Endodermal cell (in vitro differentiated cells): ENCODE measurements around the gene SPPL3. TPM values are rescaled to one million over a fixed set of nuclear protein-coding genes. Genes with fewer than 3 reads are reported as not detected.

Experiments
- DNase-seq: peaks from one replicate; pipeline ENCODE4 v3.0.0-alpha.2; 2017
- H3K27ac ChIP-seq: 2 replicates; pipeline ENCODE4 v1.5.1; 2013; ENCODE audit warnings: mild to moderate bottlenecking, low read depth, low read length, moderate library complexity
- H3K27me3 ChIP-seq: 2 replicates; pipeline ENCODE4 v1.6.1; 2013; ENCODE audit warnings: mild to moderate bottlenecking, low read length, moderate library complexity; ENCODE audit not compliant: insufficient read depth, control insufficient read depth, poor library complexity, severe bottlenecking
- H3K36me3 ChIP-seq: 2 replicates; pipeline ENCODE4 v1.7.0; 2013; ENCODE audit warnings: mild to moderate bottlenecking, low read length, moderate library complexity; ENCODE audit not compliant: control insufficient read depth, insufficient read depth
- H3K4me1 ChIP-seq: one replicate; pipeline ENCODE4 v1.7.0; 2013; ENCODE audit warnings: low read length; ENCODE audit not compliant: control insufficient read depth, insufficient read depth
- H3K4me3 ChIP-seq: 2 replicates; pipeline ENCODE4 v1.5.1; 2013; ENCODE audit warnings: mild to moderate bottlenecking, low read length, moderate library complexity
- H3K9ac ChIP-seq: 2 replicates; pipeline ENCODE4 v1.6.1; 2013; ENCODE audit warnings: mild to moderate bottlenecking, low read length, moderate library complexity; ENCODE audit not compliant: poor library complexity, severe bottlenecking; ENCODE audit errors: extremely low read depth
- H3K9me3 ChIP-seq: 2 replicates; pipeline ENCODE4 v1.6.1; 2013; ENCODE audit warnings: mild to moderate bottlenecking, low read length, moderate library complexity; ENCODE audit not compliant: control insufficient read depth
- H3K27ac Mint-ChIP-seq: 2 replicates; pipeline ENCODE4 v1.8.0; 2020; ENCODE audit warnings: mixed read lengths
- H3K27me3 Mint-ChIP-seq: 2 replicates; pipeline ENCODE4 v1.8.0; 2021; ENCODE audit warnings: mild to moderate bottlenecking, mixed read lengths; ENCODE audit not compliant: insufficient read depth
- H3K36me3 Mint-ChIP-seq: 2 replicates; pipeline ENCODE4 v1.8.0; 2020; ENCODE audit warnings: low read depth, mixed read lengths
- H3K4me1 Mint-ChIP-seq: 2 replicates; pipeline ENCODE4 v1.8.0; 2020; ENCODE audit warnings: mixed read lengths
- H3K4me3 Mint-ChIP-seq: 2 replicates; pipeline ENCODE4 v1.8.0; 2020; ENCODE audit warnings: mild to moderate bottlenecking, moderate library complexity, mixed read lengths
- H3K9me3 Mint-ChIP-seq: 2 replicates; pipeline ENCODE4 v1.8.0; 2020; ENCODE audit warnings: mild to moderate bottlenecking, mixed read lengths
- CTCF ChIP-seq: fragments of 200-600 bp; sonication (generic); conservative IDR thresholded peaks from 2 replicates; pipeline ENCODE4 v1.5.0; 2021; ENCODE audit warnings: antibody characterized with exemption, mild to moderate bottlenecking
- WGBS, 2 experiments: methylation state at CpG; one replicate each; pipeline versions ENCODE4 v1.1.5 to v1.1.7; 2013; ENCODE audit warnings: missing lambda C conversion rate in 2 of 2, mixed read lengths in 1 of 2; ENCODE audit not compliant: insufficient coverage in 1 of 2, insufficient read length in 1 of 2; 5-methylcytosine and 5-hydroxymethylcytosine counted together
- total RNA-seq, 2 donors: library from RNA; stranded (reverse); fragmentation: NEBNext Ultra II Directional in 1 of 2; extraction: Animal tissue kit (Norgen Biotek cat#: 25700) in 1 of 2; gene quantifications; 2 replicates in 1 of 2; 3 replicates in 1 of 2; pipeline ENCODE4 v1.2.1, GENCODE V29; 2021

Gene SPPL3
- total RNA-seq, 2 donors from 2014 or later = 41.1 to 46.8 TPM

- no peak overlapping the region for H3K4me3 ChIP-seq
- H3K27me3 ChIP-seq = no peaks in the 10 kb centered on the region
- Mint-ChIP-seq H3K9me3 (no peaks in the 10 kb centered on the region), H3K4me3 (no peak overlapping the region), H3K4me1 (no peaks in the 10 kb centered on the region), H3K27ac (no peak overlapping the region), H3K36me3 (no peaks in the 10 kb centered on the region), H3K27me3 (no peaks in the 10 kb centered on the region)
- no peak for TF ChIP-seq CTCF
- H3K27ac ChIP-seq = no peak overlapping the region
- WGBS, 2 experiments = 96 to 97% methylated on average over 6 to 7 of the region's 7 CpGs
- H3K9ac ChIP-seq = no peak overlapping the region
- DNase-seq = no peak
- no peaks in the 10 kb centered on the region for H3K4me1 ChIP-seq
- no peaks in the 10 kb centered on the region for H3K9me3 ChIP-seq
- H3K36me3 ChIP-seq = no peaks in the 10 kb centered on the region
These were observed 155.9 kb downstream of the SPPL3 start for GRCh38 chr12:120748242-120748641.

DNA sequence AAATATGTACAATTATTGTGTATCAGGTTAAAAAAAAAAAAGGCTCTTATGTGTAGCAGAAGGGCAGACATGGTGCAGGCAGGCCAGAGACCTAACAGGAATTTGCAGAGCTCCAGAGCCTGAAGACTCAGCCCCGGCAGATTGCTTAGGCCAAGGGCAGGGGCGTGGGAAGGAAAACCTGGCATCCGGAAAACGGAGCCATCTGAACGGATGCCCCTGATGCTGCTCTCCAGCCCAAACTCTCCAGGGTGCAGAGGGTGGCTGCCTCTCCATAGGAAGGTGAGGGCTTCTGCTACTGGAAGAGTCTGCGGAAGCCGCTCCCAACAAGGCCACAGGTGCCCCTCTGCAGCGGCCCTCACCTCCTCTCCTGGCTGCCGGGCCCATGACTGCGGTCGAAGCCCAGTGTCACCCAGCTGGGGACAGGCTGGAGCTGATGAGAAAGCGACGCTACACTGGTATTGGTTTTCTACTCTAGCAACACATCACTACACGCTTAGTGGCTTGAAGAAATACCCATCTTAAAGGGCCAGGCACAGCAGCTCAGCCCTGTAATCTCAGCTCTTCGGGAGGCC is 159.2 kb downstream of the SPPL3 start:
- Histone ChIP-seq H3K36me3 (no peaks in the 10 kb centered on the region), H3K4me3 (no peak overlapping the region), H3K27ac (no peak overlapping the region), H3K9me3 (no peaks in the 10 kb centered on the region), H3K9ac (no peak overlapping the region), H3K4me1 (no peaks in the 10 kb centered on the region), H3K27me3 (no peaks in the 10 kb centered on the region)
- WGBS, 2 experiments = 93 to 99% methylated on average over 12 to 15 of the region's 15 CpGs
- Mint-ChIP-seq H3K27ac (no peak overlapping the region), H3K27me3 (no peaks in the 10 kb centered on the region), H3K4me1 (no peaks in the 10 kb centered on the region), H3K4me3 (no peak overlapping the region), H3K9me3 (no peaks in the 10 kb centered on the region), H3K36me3 (no peaks in the 10 kb centered on the region)
- DNase-seq = no peak
- TF ChIP-seq CTCF = no peak

DNA sequence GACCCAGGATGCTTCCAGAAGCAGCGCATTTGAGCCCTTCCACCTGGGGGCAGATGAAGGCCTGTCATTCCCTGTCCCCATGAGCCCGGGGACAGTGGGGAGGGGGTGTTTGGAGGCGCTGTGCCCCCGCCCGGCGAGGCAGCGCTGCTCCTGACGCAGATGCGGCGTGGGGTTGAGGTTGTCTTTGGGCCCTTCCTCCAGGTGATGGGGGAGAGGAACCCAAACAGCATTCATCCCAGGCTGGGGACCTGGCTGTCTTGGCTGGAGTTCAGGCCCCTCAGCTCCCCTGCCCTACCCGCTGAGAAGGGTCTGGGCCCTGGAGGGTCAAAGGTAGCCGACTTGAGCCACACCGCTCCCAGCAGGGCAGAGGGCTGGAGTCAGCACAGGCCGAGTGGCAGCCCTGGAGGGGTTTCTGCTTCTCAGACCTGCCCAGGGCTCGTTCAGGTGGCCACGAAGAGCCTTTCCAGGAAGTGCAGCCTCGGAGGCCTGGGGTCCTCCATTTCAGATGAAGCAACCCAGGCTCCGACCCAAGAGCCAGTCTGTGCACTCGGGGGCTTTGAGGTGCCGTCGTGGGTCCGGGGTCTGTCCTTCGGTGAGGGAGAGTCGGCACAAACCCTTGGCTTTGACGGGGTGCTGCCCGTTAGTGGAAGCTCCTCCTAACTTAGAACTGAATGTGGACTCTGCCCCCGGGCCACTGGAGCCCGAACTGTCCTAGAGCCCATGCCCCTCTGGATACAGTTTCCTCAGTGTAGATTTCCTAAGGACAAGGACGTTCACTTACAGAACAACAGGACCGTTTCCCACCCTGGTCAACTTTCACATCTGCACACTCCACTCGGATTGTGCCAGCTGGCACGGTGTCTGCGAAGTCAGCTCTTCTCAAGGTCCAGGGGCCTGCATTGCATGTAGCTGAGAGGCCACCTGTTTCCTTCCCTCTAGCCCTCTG is 162.4 kb downstream of the SPPL3 start:
- Mint-ChIP-seq H3K36me3 (no peaks in the 10 kb centered on the region), H3K9me3 (no peaks in the 10 kb centered on the region), H3K27ac (no peak overlapping the region), H3K4me3 (no peak overlapping the region), H3K4me1 (no peaks in the 10 kb centered on the region), H3K27me3 (no peaks in the 10 kb centered on the region)
- Histone ChIP-seq H3K4me3 (no peak overlapping the region), H3K27me3 (no peaks in the 10 kb centered on the region), H3K9me3 (no peaks in the 10 kb centered on the region), H3K4me1 (no peaks in the 10 kb centered on the region), H3K27ac (no peak overlapping the region), H3K36me3 (no peaks in the 10 kb centered on the region), H3K9ac (no peak overlapping the region)
- no peak for TF ChIP-seq CTCF
- WGBS, 2 experiments = 86 to 93% methylated on average over 19 to 33 of the region's 33 CpGs
- DNase-seq = no peak
